HG03460 (cell line): ENCODE data around the gene KIAA0930.
"Not testable (repeated sequence)": the region's sequence is repeated elsewhere in the genome, so short reads cannot be mapped to it uniquely, and the experiment has no call there.

ENCODE experiments used
- ATAC-seq: cut with Tn5 transposase; IDR thresholded peaks from one replicate; pipeline ENCODE4 v1.9.1; 2021; ENCODE audit not compliant: unreplicated experiment

KIAA0930 gene

GRCh38 chr22:45263463-45264269 is 23.0 kb upstream of the KIAA0930 start:
- peak; percentile 69 for ATAC-seq

- peak; percentile 41 for ATAC-seq
These were observed 22.3 kb upstream of the KIAA0930 start for GRCh38 chr22:45262931-45263462.

GRCh38 chr22:45262195-45262930 is 21.7 kb upstream of the KIAA0930 start:
- ATAC-seq = no peak

GRCh38 chr22:45261407-45262088 is 20.9 kb upstream of the KIAA0930 start:
- no peak for ATAC-seq

DNA sequence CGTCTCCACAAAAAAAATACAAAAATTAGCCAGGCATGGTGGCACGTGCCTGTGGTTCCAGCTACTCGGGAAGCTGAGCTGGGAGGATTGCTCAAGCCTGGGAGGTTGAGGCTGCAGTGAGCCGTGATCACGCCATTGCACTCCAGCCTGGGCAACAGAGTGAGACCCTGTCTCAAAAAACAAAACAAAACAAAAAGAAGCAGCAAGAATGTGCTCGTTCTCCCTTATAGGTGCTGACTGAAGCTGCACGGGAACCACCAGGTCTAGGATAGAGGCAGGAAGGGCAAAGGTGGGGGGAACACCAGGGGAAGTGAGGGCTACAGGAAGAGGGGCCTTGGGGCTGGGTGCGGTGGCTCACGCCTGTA is 19.7 kb upstream of the KIAA0930 start:
- ATAC-seq = not testable (repeated sequence)

- ATAC-seq = no peak
These were observed 19.2 kb upstream of the KIAA0930 start for GRCh38 chr22:45259754-45260394.

DNA sequence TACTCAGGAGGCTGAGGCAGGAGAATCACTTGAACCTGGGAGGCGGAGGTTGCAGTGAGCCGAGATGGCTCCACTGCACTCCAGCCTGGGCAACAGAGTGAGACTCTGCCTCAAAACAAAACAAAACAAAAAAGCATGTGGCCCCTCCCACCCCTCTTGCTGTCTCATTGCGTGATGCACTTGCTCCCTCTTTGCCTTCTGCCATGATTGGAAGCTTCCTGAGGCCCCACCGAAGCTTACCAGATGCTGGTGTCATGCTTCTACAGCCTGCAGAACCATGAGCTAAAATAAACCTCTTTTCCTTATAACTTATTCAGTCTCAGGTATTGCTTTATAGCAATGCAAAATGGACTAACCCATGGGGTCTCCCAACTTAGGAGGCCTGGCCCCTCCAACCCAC is 17.2 kb upstream of the KIAA0930 start:
- ATAC-seq = not testable (repeated sequence)

DNA sequence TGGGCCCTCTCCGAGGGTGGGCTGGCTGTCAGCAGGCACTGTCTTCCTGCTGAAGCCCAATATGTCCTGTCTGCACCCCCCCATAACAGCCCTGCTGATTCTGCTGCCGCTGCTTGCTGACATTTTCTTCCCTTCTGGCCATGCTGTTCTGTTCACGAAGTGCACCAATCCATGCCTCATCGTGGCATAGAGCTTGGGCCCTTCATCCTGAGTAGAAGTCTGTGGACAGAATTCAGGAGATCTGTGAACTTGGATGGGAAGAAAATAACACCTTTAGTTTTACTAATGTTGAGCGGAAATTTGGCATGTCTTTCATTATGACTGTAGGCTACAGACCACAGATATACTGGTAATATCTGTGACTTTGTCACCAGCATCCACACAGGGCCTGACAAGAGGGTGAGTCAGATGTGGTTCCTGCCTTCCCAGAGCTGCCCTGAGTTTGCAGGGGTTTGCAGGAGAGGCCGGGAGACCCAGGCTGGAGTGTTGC is 14.1 kb upstream of the KIAA0930 start:
- ATAC-seq = no peak

GRCh38 chr22:45254388-45254787 is 13.7 kb upstream of the KIAA0930 start:
- ATAC-seq = no peak

DNA sequence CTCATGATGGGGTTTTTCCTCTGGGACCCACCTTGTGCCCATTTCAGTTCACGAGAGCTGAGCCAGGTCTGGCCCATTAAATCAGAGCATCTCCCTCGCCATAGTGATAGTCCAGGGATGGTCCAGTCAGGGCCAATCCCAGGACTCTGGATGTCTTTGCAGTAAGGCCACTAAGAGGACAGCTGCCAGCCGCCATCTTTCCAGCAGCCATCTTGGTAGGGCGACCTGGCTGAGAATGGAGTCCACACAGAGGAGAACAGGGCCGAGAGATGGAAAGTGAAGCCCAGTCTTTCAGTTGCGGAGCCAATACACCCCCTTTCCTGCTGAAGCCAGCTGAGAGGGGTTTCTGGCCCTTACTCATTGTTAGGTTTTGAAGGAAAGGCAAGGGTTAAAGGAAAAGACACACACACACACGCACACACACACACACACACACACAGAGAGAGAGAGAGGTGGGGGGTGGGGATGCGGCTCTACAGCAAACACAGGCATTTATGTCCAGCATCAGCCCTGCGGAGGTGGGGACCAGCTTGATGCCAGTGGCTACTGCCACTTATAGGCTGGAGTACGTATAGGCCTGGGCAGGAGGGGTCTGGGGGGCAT is 12.4 kb upstream of the KIAA0930 start:
- ATAC-seq = no peak

DNA sequence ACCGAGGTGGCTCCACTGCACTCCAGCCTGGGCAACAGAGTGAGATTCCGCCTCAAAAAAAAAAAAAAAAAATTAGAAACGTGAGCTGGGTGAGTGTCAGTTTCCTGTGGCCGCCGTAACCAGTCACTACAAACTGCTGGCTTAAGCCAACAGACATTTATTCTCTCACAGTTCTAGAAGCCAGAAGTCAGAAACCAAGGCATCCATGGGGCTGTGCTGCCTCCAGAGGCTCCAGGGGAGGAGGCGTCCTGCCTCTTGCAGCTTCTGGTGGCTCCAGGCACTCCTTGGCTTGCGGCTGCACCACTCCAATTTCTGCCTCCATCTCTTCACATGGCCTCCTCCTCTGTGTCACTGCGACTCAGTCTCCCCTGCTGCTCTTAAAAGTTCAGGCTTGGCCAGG is 11.1 kb upstream of the KIAA0930 start:
- no peak for ATAC-seq

GRCh38 chr22:45248832-45249561 is 8.3 kb upstream of the KIAA0930 start:
- ATAC-seq = no peak

- ATAC-seq = no peak
These were observed 5.6 kb upstream of the KIAA0930 start for GRCh38 chr22:45246060-45246985.

GRCh38 chr22:45244916-45245315 is 4.2 kb upstream of the KIAA0930 start:
- no peak for ATAC-seq

GRCh38 chr22:45242778-45243191 is 2.1 kb upstream of the KIAA0930 start:
- ATAC-seq = no peak

GRCh38 chr22:45240104-45240809 is 437 bp downstream of the KIAA0930 start:
- peak; percentile 4 for ATAC-seq

- no peak for ATAC-seq
These were observed 1.0 kb downstream of the KIAA0930 start for GRCh38 chr22:45239681-45240051.
